H1 (cell line): ENCODE measurements around the gene GRID2. TPM values are rescaled to one million over a fixed set of nuclear protein-coding genes. Genes with fewer than 3 reads are reported as not detected.

ENCODE experiments used
- CTCF ChIA-PET: fragments of 300-600 bp; sonication (Branson Sonifier 250); formaldehyde crosslinking; loops from one replicate; lab custom pipeline; 2021; ENCODE audit not compliant: partially characterized antibody; lab: Charles Lee
- POLR2A ChIA-PET: fragments of 300-600 bp; sonication (Branson Sonifier 250); formaldehyde crosslinking; loops from one replicate; lab custom pipeline; 2021; ENCODE audit warnings: inconsistent platforms; ENCODE audit not compliant: partially characterized antibody; lab: Charles Lee
- DNase-seq, 2 experiments: peaks; one replicate each; pipeline versions ENCODE4 v3.0.0 to v3.0.0-alpha.2; 2010 to 2022; ENCODE audit warnings: low spot score in 2 of 2, low read depth in 1 of 2, mixed read lengths in 1 of 2
- FAIRE-seq: peaks from 2 replicates; lab custom pipeline; 2011; peaks lifted over from hg19 to GRCh38; lab: Jason Lieb, UNC
- H2AFZ ChIP-seq: 2 replicates; pipeline ENCODE4 v1.8.1; 2012; ENCODE audit warnings: low read length, inconsistent platforms
- H2AK5ac ChIP-seq: 2 replicates; pipeline ENCODE4 v1.6.1; 2013; ENCODE audit warnings: low read depth, low read length
- H2BK120ac ChIP-seq: replicated peaks from 2 replicates; pipeline ENCODE3; 2013; ENCODE audit warnings: low read depth, low read length, inconsistent platforms
- H2BK12ac ChIP-seq: 2 replicates; pipeline ENCODE4 v1.6.1; 2013; ENCODE audit warnings: low read depth, low read length
- H2BK15ac ChIP-seq: 2 replicates; pipeline ENCODE4 v1.6.1; 2013; ENCODE audit warnings: low read length
- H2BK20ac ChIP-seq: 2 replicates; pipeline ENCODE4 v1.6.1; 2013; ENCODE audit warnings: low read length
- H2BK5ac ChIP-seq: 2 replicates; pipeline ENCODE4 v1.6.1; 2013; ENCODE audit warnings: low read depth, low read length
- H3K14ac ChIP-seq: 2 replicates; pipeline ENCODE4 v1.6.1; 2013; ENCODE audit warnings: inconsistent platforms; ENCODE audit not compliant: insufficient read length
- H3K18ac ChIP-seq: 2 replicates; pipeline ENCODE4 v1.6.1; 2013; ENCODE audit warnings: low read length; ENCODE audit errors: extremely low read depth
- H3K23ac ChIP-seq: 2 replicates; pipeline ENCODE4 v1.6.1; 2013; ENCODE audit warnings: inconsistent platforms; ENCODE audit not compliant: insufficient read length
- H3K23me2 ChIP-seq: 2 replicates; pipeline ENCODE4 v1.6.1; 2013; ENCODE audit warnings: low read depth, low read length
- H3K27ac ChIP-seq: 2 replicates; pipeline ENCODE4 v1.6.1; 2011; ENCODE audit warnings: low read depth, low read length, inconsistent platforms
- H3K27me3 ChIP-seq, 4 experiments: replicated peaks in 1 of 4; 1 replicate in 1 of 4; 2 replicates in 3 of 4; pipeline versions ENCODE4 v1.6.1 to v1.8.1; 2011 to 2013; ENCODE audit warnings: low read length in 3 of 4, mild to moderate bottlenecking in 3 of 4, inconsistent platforms in 2 of 4, mixed read lengths in 2 of 4, moderate library complexity in 1 of 4; ENCODE audit not compliant: control insufficient read depth in 3 of 4, insufficient read depth in 3 of 4; ENCODE audit errors: extremely low read depth in 1 of 4
- H3K36me3 ChIP-seq, 4 experiments: 2 replicates each; pipeline versions ENCODE4 v1.6.1 to v1.8.1; 2011 to 2013; ENCODE audit warnings: mild to moderate bottlenecking in 4 of 4, low read length in 3 of 4, moderate library complexity in 2 of 4, control low read depth in 1 of 4, inconsistent platforms in 1 of 4; ENCODE audit not compliant: insufficient read depth in 4 of 4, control insufficient read depth in 2 of 4
- H3K4ac ChIP-seq: replicated peaks from 2 replicates; pipeline ENCODE3; 2013; ENCODE audit warnings: low read length, low read depth, mixed read lengths, inconsistent platforms; ENCODE audit not compliant: insufficient read length
- H3K4me1 ChIP-seq, 4 experiments: replicated peaks in 1 of 4; 1 replicate in 1 of 4; 2 replicates in 3 of 4; pipeline versions ENCODE4 v1.6.1 to v1.8.1; 2011 to 2013; ENCODE audit warnings: low read length in 3 of 4, inconsistent platforms in 2 of 4, mixed read lengths in 1 of 4; ENCODE audit not compliant: insufficient read depth in 4 of 4, control insufficient read depth in 3 of 4
- H3K4me2 ChIP-seq, 2 experiments: 2 replicates each; pipeline versions ENCODE4 v1.6.1 to v1.8.1; 2011 to 2013; ENCODE audit warnings: low read depth in 2 of 2, low read length in 2 of 2, control low read depth in 1 of 2, inconsistent platforms in 1 of 2, mild to moderate bottlenecking in 1 of 2; ENCODE audit not compliant: insufficient read depth in 1 of 2
- H3K4me3 ChIP-seq, 4 experiments: fragments of 200-600, 300-600 bp in 1 of 4; sonication (generic), shearing (Covaris generic), sonication (Bioruptor Twin) in 1 of 4; 2 replicates each; pipeline versions ENCODE4 v1.5.1 to v1.8.1; 2011 to 2016; ENCODE audit warnings: low read length in 4 of 4, low read depth in 3 of 4, control low read depth in 2 of 4, inconsistent platforms in 2 of 4, mild to moderate bottlenecking in 2 of 4, mixed read lengths in 1 of 4, moderate library complexity in 1 of 4; ENCODE audit not compliant: insufficient read depth in 2 of 4; ENCODE audit errors: extremely low read depth in 1 of 4
- H3K56ac ChIP-seq: replicated peaks from 2 replicates; pipeline ENCODE3; 2013; ENCODE audit warnings: low read depth, mild to moderate bottlenecking, mixed read lengths, low read length, inconsistent platforms; ENCODE audit not compliant: insufficient read length
- H3K79me1 ChIP-seq: 2 replicates; pipeline ENCODE4 v1.6.1; 2013; ENCODE audit warnings: low read depth, low read length, control low read depth
- H3K79me2 ChIP-seq, 2 experiments: 2 replicates each; pipeline versions ENCODE4 v1.6.1 to v1.8.1; 2012 to 2013; ENCODE audit warnings: low read length in 2 of 2, mild to moderate bottlenecking in 2 of 2, inconsistent platforms in 1 of 2; ENCODE audit not compliant: insufficient read depth in 2 of 2, control insufficient read depth in 1 of 2
- H3K9ac ChIP-seq, 4 experiments: replicated peaks in 1 of 4; 1 replicate in 1 of 4; 2 replicates in 3 of 4; pipeline versions ENCODE4 v1.6.1 to v1.8.1; 2011 to 2013; ENCODE audit warnings: low read depth in 3 of 4, low read length in 3 of 4, control low read depth in 2 of 4, mild to moderate bottlenecking in 2 of 4, moderate library complexity in 2 of 4, inconsistent platforms in 1 of 4; ENCODE audit errors: extremely low read depth in 1 of 4
- H3K9me3 ChIP-seq, 2 experiments: 2 replicates each; pipeline versions ENCODE4 v1.6.1 to v1.8.1; 2012 to 2013; ENCODE audit warnings: mild to moderate bottlenecking in 2 of 2, moderate library complexity in 2 of 2, control low read depth in 1 of 2, inconsistent platforms in 1 of 2, low read depth in 1 of 2, low read length in 1 of 2, mixed read lengths in 1 of 2; ENCODE audit not compliant: insufficient read depth in 2 of 2
- H4K20me1 ChIP-seq, 2 experiments: replicated peaks in 1 of 2; 2 replicates each; pipeline versions ENCODE3 to v1.8.1; 2011 to 2013; ENCODE audit warnings: inconsistent platforms in 2 of 2, low read length in 2 of 2, mild to moderate bottlenecking in 1 of 2; ENCODE audit not compliant: insufficient read depth in 2 of 2, control insufficient read depth in 1 of 2
- H4K5ac ChIP-seq: 2 replicates; pipeline ENCODE4 v1.6.1; 2013; ENCODE audit warnings: low read length, low read depth, mixed read lengths, inconsistent platforms; ENCODE audit not compliant: insufficient read length
- H4K8ac ChIP-seq: 2 replicates; pipeline ENCODE4 v1.8.0; 2013; ENCODE audit warnings: mild to moderate bottlenecking, moderate library complexity, low read length, inconsistent platforms; ENCODE audit not compliant: insufficient read depth; ENCODE audit errors: extremely low read depth
- H4K91ac ChIP-seq: replicated peaks from 2 replicates; pipeline ENCODE3; 2013; ENCODE audit warnings: low read length, mixed read lengths, inconsistent platforms; ENCODE audit not compliant: insufficient read length
- ATF2 ChIP-seq: IDR thresholded peaks from 2 replicates; pipeline ENCODE4 v1.6.1; 2012; ENCODE audit warnings: low read length, inconsistent platforms
- CTBP2 ChIP-seq: IDR thresholded peaks from 2 replicates; pipeline ENCODE4 v1.7.0; 2011; ENCODE audit warnings: borderline replicate concordance, mild to moderate bottlenecking, moderate library complexity, mixed read lengths, low read length; ENCODE audit not compliant: insufficient read depth, insufficient read length
- GABPA ChIP-seq: IDR thresholded peaks from 2 replicates; pipeline ENCODE4 v1.6.1; 2011; ENCODE audit warnings: mild to moderate bottlenecking, low read length, moderate library complexity, borderline replicate concordance; ENCODE audit not compliant: insufficient read depth
- KDM5A ChIP-seq: fragments of 200-600 bp; IDR thresholded peaks from 2 replicates; pipeline ENCODE4 v1.7.1; 2012; ENCODE audit warnings: mild to moderate bottlenecking, low read length, inconsistent platforms, mixed read lengths
- RFX5 ChIP-seq: IDR thresholded peaks from 2 replicates; pipeline ENCODE4 v1.6.1; 2011; ENCODE audit warnings: low read depth, low read length, improper control_type of control experiment, borderline replicate concordance
- SAP30 ChIP-seq: fragments of 300-600 bp; sonication (generic); IDR thresholded peaks from 2 replicates; pipeline ENCODE4 v1.7.1; 2012; ENCODE audit warnings: low read length, moderate library complexity, mild to moderate bottlenecking, inconsistent platforms; ENCODE audit not compliant: insufficient read depth, insufficient replicate concordance
- SIRT6 ChIP-seq: IDR thresholded peaks from one replicate; pipeline ENCODE4 v1.7.1; 2012; ENCODE audit warnings: low read length, inconsistent platforms
- SIX5 ChIP-seq: IDR thresholded peaks from 2 replicates; pipeline ENCODE4 v1.6.1; 2011; ENCODE audit warnings: mild to moderate bottlenecking, low read depth, low read length
- SRF ChIP-seq: IDR thresholded peaks from 2 replicates; pipeline ENCODE4 v1.6.1; 2011; ENCODE audit warnings: mild to moderate bottlenecking, low read depth, low read length, moderate library complexity
- USF2 ChIP-seq: IDR thresholded peaks from 2 replicates; pipeline ENCODE4 v1.6.1; 2011; ENCODE audit warnings: low read length, improper control_type of control experiment
- WGBS, 2 experiments: shearing (Covaris generic) in 1 of 2; methylation state at CpG; one replicate each; pipeline versions ENCODE4 v1.1.6 to v1.1.7; 2013 to 2015; ENCODE audit warnings: low lambda C conversion rate in 2 of 2, mixed read lengths in 2 of 2, inconsistent platforms in 1 of 2, low coverage in 1 of 2, missing lambda C conversion rate in 1 of 2; ENCODE audit not compliant: insufficient replicate concordance in 2 of 2, insufficient coverage in 1 of 2, insufficient read length in 1 of 2; ENCODE audit errors: extremely low coverage in 1 of 2, missing lambda C conversion rate in 1 of 2; 5-methylcytosine and 5-hydroxymethylcytosine counted together
- polyA plus RNA-seq, 7 experiments: library from polyadenylated mRNA; depleted of rRNA in 3 of 7; stranded (reverse) in 5 of 7; unstranded in 2 of 7; fragments of >200 nt in 5 of 7; fragments of 200-250 nt in 2 of 7; gene quantifications; 1 replicate in 5 of 7; 2 replicates in 1 of 7; 4 replicates in 1 of 7; pipeline versions ENCODE4 v1.2.1 to v1.2.3, GENCODE V29; 2011 to 2013; ENCODE audit warnings: missing spikeins in 2 of 7, mixed read lengths in 2 of 7
- total RNA-seq: library from RNA; stranded (reverse); fragmentation: NEBNext Ultra II Directional; extraction: Animal tissue kit (Norgen Biotek cat#: 25700); gene quantifications from 2 replicates; pipeline ENCODE4 v1.2.1, GENCODE V29; 2021

Gene GRID2
- total and polyA plus RNA-seq, 2 of the 8 experiments (the other 6 are each of a cell fraction or from before 2014, with no cell fraction given), result 31.1 to 81.9 TPM

GRCh38 chr4:93116624-93117023 lies 812.9 kb downstream of the GRID2 start:
- Histone ChIP-seq H3K79me2 (no peaks in the 10 kb centered on the region), H2AFZ (no peak overlapping the region), H3K4ac (no peak overlapping the region), H2BK15ac (no peak overlapping the region), H4K91ac (no peak overlapping the region), H3K14ac (no peak overlapping the region), H3K27me3 (no peaks in the 10 kb centered on the region), H3K9ac (no peak overlapping the region), H3K56ac (no peak overlapping the region), H4K20me1 (no peaks in the 10 kb centered on the region), H4K5ac (no peak overlapping the region), H2BK5ac (no peak overlapping the region), H2BK20ac (no peak overlapping the region), H3K4me2 (no peak overlapping the region), H3K18ac (no peak overlapping the region), H3K27ac (no peak overlapping the region), H3K9me3 (no peaks in the 10 kb centered on the region), H4K8ac (no peak overlapping the region), H3K4me3 (no peak overlapping the region), H3K36me3 (peaks cover 0 to 16% (median 5%) of the 10 kb centered on the region in 4 experiments; a peak in 6 of 8 replicates), H3K23ac (no peak overlapping the region), H2BK12ac (no peak overlapping the region), H3K79me1 (no peaks in the 10 kb centered on the region), H3K23me2 (no peaks in the 10 kb centered on the region; the same call in 1 of the 2 replicates), H2AK5ac (no peak overlapping the region), H3K4me1 (peaks cover 0 to 5% (median 1%) of the 10 kb centered on the region in 4 experiments; a peak in 4 of 7 replicates), H2BK120ac (no peak overlapping the region)
- 78% methylated on average over 1 of the region's 1 CpG; no CpG with 5 or more reads in 1 of the 2 experiments for WGBS, 2 experiments
- ChIA-PET CTCF (no interaction called here), POLR2A (no interaction called here)
- DNase-seq (no peak), FAIRE-seq (no peak)
- TF ChIP-seq RFX5 (no peak), ATF2 (no peak), SIRT6 (no peak), CTBP2 (no peak), SAP30 (no peak), SIX5 (no peak), USF2 (no peak), SRF (no peak), GABPA (no peak), KDM5A (no peak)
